ENCODE results near the gene FITM1. TPM values are rescaled to one million over a fixed set of nuclear protein-coding genes. Genes with fewer than 3 reads are reported as not detected.

The FITM1 gene
- total RNA-seq, 1 donor = not detected

DNA sequence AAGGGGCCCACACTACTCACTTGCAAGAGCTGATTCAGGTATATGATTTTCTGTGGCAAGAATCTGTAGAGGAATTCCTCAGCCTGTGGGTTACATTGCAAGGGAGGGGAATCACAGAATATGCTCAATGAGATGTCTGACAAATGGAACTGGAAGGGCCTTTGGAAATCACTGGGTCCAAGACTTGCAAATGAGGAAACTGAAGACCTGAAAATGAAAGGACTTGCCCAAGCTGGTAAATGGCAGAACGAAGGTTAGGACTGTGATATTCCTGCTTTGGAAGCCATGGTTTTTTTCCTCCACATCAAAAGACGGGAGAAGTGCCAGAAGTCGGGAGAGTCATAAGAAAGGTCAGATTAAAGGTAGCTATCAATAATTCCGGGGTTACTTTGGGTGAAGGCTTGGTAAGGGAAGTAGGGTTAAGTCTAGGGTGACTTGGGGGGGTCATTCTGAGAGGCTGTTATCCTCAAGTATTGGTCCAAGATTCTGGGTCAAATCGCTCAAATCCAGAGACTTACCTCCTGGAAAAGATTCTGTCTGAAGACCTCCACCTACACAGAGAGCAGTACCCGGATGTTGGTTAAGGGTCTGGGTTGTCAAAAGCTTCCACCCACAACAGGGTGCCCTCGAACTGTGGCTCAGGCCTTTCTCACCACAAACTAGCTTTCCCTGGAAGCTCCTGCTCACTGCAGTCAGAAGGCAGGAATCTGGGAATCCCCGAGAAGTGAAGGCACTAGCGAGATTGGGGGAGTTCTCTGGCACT, 15.4 kb downstream of the FITM1 start:
- peak overlapping the region; percentile 87 for H3K4me3 ChIP-seq (ENCODE audit: low read depth, low read length)
- peak; percentile 12 for DNase-seq (ENCODE audit: low read depth)
- TF ChIP-seq, protein P1, sequence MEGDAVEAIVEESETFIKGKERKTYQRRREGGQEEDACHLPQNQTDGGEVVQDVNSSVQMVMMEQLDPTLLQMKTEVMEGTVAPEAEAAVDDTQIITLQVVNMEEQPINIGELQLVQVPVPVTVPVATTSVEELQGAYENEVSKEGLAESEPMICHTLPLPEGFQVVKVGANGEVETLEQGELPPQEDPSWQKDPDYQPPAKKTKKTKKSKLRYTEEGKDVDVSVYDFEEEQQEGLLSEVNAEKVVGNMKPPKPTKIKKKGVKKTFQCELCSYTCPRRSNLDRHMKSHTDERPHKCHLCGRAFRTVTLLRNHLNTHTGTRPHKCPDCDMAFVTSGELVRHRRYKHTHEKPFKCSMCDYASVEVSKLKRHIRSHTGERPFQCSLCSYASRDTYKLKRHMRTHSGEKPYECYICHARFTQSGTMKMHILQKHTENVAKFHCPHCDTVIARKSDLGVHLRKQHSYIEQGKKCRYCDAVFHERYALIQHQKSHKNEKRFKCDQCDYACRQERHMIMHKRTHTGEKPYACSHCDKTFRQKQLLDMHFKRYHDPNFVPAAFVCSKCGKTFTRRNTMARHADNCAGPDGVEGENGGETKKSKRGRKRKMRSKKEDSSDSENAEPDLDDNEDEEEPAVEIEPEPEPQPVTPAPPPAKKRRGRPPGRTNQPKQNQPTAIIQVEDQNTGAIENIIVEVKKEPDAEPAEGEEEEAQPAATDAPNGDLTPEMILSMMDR (IDR thresholded peaks at IDR 0.05; ENCODE audit: insufficient read depth, low read depth, low read length) = no peak

DNA sequence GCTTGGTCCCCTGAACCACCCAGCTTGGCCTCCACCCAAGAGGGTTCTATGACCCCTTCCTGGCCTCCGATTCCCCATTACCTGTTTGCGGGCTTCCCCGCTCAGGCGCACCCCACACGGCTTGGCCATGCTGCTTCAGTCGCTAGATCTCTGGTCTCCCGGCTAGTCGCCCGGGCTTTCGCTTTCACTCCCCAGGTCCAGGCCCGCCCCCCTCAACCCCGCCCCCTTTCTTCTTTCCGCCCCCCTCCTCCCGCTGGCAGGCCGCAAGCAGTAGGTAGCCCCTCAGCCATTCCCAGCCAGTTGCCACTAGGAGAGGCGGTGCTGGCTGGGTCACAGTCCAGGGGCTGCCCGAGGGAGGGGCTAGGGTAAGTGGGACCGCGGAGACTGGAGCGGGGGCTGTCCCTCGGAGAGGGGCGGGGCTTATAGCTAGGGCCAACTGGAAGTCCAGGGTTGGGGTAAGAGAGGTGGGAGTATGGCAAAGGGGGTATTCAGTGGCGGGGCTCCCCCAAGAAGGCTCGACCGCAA, 16.1 kb downstream of the FITM1 start, which contains the start of gene PSME2:
PSME2 (minus strand) TSS at position 158 of the 525 bp plus-strand sequence; CDS start at position 129, 29 bp downstream.
- TF ChIP-seq, protein P1 (IDR thresholded peaks at IDR 0.05; ENCODE audit: insufficient read depth, low read depth, low read length) = no peak
- peak; percentile 98 for DNase-seq (ENCODE audit: low read depth)
- H3K4me3 ChIP-seq (ENCODE audit: low read depth, low read length) = peak within 1 kb of the TSS; percentile 87

DNA sequence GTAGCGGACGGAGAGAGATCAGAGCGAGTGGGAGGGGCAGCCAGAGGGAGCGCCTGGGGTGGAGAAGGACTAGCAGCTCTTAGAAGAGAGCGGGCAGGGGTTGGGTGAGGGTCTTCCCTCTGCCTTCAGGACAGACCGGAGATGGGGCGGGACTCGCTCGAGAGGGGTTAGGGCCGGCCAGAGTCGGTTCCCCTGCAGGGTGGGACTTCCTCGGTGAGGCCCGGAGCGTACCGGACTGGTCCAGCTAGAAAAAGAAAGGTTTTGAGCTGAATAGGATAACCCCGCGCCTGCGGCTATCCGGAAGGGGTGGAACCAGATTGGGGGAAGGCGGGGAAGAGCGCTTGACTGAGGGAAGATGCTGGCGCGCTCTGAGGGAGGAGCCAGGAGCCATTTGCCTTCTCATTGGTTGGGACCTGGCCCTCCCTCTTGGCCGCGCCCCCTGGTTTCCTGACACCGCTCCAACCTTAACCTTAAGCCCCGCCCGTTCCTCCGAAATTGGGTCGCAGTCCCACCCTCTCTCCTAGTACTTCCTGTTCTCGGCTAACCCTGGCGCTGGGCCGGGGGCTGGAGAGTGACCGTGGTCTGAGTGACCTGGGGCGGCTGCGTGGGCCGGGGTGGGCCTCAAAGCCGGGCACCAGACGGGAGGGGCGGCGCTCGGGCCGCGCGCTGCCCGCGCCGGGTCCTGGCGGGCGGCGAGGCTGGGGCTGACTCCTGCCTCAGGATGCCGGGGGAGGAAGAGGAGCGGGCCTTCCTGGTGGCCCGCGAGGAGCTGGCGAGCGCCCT, 16.7 kb downstream of the FITM1 start, which contains the start of gene RNF31:
RNF31 (plus strand) TSS at position 521 of the 783 bp plus-strand sequence; CDS start at position 722, 201 bp downstream.
- TF ChIP-seq, protein P1 (IDR thresholded peaks at IDR 0.05; ENCODE audit: insufficient read depth, low read depth, low read length) = no peak
- DNase-seq (ENCODE audit: low read depth) = peak; percentile 98
- peak within 1 kb of the TSS; percentile 87 for H3K4me3 ChIP-seq (ENCODE audit: low read depth, low read length)

DNA sequence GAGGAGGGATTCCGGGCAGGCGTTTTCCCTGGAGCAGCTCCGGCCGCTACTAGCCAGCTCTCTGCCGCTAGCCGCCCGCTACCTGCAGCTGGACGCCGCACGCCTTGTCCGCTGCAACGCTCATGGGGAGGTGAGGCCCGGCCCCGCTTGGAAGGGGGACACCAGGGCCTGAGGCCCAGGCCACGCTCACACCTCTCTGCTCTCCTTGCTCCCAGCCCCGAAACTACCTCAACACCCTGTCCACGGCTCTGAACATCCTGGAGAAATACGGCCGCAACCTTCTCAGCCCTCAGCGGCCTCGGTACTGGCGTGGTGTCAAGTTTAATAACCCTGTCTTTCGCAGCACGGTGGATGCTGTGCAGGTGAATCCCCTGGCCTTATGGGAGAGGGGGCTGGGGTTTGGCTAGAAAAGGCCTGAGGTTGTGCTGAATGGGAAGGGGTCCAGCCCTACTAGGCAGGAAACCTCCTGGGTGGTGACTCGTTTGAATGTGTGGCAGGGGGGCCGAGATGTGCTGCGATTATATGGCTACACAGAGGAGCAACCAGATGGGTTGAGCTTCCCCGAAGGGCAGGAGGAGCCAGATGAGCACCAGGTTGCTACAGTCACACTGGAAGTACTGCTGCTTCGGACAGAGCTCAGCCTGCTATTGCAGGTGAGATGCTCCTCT, 17.4 kb downstream of the FITM1 start:
- TF ChIP-seq, protein P1 (IDR thresholded peaks at IDR 0.05; ENCODE audit: insufficient read depth, low read depth, low read length) = no peak
- no peak for DNase-seq (ENCODE audit: low read depth)
- H3K4me3 ChIP-seq (ENCODE audit: low read depth, low read length) = peak overlapping the region; percentile 87

DNA sequence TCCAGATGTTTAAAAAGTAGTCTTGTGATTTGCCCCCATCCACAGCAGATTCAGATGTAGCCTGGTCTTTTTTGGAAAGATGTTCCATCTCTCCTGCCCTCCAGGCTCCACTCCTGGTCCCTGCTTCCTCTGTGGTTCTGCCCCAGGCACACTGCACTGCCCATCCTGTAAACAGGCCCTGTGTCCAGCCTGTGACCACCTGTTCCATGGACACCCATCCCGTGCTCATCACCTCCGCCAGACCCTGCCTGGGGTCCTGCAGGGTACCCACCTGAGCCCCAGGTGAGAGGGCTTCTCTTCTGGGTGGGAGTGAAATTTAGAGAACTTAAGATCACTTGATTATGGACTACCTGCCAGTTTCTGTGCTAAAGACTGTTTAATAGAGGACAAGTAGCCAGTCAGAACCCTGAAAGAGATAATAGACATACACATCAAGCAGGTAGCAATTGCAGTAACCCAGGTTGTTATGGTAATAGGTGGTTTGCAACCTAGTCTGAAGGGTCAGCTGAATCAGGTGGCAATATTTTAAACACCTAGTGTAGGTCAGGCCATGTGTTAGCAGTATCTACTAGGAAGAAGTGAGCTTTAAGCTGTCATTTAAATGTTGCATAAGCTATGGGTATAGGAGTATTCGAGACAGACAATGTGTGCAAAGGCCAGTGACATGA, 19.0 kb downstream of the FITM1 start:
- DNase-seq (ENCODE audit: low read depth) = no peak
- H3K4me3 ChIP-seq (ENCODE audit: low read depth, low read length) = no peak overlapping the region
- TF ChIP-seq, protein P1 (IDR thresholded peaks at IDR 0.05; ENCODE audit: insufficient read depth, low read depth, low read length) = no peak

DNA sequence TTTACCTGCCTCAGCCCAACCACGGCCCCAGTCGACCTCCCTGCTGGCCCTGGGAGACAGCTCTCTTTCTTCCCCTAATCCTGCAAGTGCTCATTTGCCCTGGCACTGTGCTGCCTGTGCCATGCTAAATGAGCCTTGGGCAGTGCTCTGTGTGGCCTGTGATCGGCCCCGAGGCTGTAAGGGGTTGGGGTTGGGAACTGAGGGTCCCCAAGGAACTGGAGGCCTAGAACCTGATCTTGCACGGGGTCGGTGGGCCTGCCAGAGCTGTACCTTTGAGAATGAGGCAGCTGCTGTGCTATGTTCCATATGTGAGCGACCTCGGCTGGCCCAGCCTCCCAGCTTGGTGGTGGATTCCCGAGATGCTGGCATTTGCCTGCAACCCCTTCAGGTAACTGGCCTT, 19.6 kb downstream of the FITM1 start:
- DNase-seq (ENCODE audit: low read depth) = no peak
- H3K4me3 ChIP-seq (ENCODE audit: low read depth, low read length) = no peak overlapping the region
- TF ChIP-seq, protein P1 (IDR thresholded peaks at IDR 0.05; ENCODE audit: insufficient read depth, low read depth, low read length) = no peak
